ENCODE data around the gene CCDC185.
A peak's percentile ranks its signal among the peaks of the same experiment; 100 is the strongest.

The CCDC185 gene

DNA sequence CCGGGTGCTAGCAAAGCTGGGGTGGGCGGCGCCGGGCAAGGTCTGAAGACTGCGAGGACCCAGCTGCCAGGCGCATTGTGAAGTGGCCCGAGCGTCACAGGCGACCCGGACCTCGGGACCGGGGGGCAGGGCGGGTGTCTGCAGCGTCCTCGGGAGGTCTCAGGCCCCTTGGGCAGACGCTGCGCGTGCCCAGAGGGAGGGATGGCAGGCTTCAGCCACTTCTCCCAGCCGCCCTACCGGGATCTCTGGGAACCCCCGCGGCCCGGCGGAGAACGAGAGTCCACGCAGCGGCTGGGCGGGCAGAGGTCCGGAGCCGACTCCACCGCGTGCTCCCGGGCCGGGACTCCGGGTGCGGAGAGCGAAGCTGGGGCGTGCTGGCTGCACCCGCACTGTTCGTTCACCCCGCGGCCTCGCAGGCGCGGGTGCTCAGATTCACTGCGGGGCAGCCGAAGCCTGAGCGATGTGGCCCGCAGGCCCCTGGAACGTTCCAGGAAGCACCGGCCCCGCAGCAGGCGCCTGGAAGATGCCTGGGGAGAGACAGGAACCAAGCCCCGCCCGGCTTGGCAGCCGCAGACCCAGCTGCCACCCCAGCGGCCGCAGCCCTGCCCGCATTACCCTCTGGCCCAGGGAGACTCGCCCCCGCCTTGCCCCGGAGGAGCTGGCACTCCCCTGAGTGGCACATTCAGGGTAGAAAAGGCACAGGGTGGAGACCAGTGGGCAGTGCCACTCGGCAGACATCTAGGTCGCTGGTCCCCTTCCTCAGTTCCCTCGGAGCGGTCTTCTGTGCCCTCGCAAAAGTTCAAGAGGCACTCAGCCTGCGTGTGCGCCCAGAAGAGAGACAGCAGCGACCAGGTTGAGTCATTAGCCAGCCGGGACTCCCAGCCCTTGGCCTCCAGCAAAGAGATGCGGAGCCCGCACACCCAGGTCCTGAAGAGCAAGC, at the start of gene CCDC185:
TSS of gene CCDC185 (plus strand) at position 141 of the 940 bp plus-strand sequence. CDS start at position 202, 61 bp downstream.
- DNase-seq (ENCODE audit: low read depth in 2 of 2): no peak

- DNase-seq (ENCODE audit: low read depth in 2 of 2): no peak
Observed at GRCh38 chr1:223343692-223344091, 49.5 kb upstream of the CCDC185 start.

GRCh38 chr1:223344491-223344890, 48.7 kb upstream of the CCDC185 start:
- no peak for DNase-seq (ENCODE audit: low read depth in 2 of 2)

DNA sequence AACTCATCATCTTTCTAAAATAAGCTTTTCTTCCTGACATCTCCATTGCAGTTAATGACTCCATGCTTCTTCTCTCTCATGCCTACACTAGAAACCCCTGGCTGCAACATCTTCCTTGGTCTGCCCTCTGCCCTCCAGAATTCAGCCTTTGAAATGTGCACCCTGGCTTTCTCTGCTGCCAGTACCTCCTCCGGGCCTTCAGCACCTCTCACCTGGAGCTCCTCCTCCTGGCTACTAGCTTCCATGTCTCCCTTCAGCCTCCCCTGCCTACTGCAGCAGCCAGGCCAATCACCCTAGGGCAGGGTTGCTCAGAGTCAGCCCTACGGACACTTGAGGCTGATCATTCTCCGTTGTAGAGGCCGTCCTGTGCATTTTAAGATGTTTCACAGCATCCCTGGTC, 47.5 kb upstream of the CCDC185 start:
- no peak for DNase-seq (ENCODE audit: low read depth in 2 of 2)

DNA sequence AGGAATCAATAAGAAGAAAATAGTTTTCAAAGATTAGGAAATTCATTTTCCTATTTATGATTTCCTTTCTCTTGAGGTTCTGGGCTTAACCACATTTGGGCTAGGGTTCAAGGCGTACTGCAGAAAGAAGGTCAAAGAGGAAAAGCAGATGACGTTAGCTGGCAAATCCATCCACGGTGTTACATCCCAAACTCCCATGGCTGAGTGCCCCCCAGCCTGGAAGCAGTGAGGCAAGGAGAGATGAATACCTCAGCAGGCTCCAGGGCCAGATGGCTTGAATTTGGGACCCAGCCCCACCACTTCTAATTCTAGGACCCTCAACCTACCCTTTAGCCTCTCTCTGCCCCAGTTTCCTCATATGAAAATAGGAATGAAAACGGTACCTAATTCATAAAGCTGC, 46.9 kb upstream of the CCDC185 start:
- DNase-seq (ENCODE audit: low read depth in 2 of 2): no peak

DNA sequence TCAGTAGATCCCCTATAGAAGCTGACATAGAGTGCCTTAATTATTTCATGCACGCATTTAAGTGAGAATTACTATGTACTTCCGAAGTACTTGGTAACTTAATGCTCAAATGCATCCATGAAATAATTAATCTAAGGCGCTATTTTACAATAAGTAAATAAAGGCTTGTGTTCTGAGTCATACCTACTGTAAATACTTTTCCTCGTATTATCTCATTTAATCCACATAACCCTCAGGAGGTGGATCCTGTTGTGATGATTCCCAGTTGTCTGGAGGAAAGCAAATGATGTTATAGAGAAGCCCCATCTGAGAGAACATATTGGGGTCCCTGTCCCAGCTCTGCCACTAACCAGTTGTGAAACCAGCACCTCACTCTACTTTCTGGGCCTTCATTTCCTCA, 45.6 kb upstream of the CCDC185 start:
- DNase-seq (ENCODE audit: low read depth in 2 of 2): no peak

- no peak for DNase-seq (ENCODE audit: low read depth in 2 of 2)
Observed at GRCh38 chr1:223348439-223348838, 44.8 kb upstream of the CCDC185 start.

DNA sequence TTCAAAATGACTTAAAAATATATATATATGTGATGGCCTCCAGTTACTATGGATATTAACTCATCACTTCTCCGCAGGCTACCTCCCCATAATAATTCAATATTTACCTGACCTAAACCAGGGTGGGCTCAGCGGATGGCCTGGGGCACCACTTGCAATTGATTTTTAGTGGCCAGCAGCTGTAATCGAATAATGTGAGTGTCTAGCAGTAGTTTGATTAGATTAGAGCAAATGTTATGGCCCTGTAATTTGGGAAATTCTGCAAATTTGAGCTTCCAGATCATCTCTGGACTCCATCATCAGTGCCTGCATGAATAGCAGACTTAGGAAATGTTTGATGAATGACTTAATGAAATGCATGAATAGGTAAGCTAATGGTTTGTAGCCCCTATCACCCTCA, 44.0 kb upstream of the CCDC185 start:
- DNase-seq (ENCODE audit: low read depth in 2 of 2): no peak

DNA sequence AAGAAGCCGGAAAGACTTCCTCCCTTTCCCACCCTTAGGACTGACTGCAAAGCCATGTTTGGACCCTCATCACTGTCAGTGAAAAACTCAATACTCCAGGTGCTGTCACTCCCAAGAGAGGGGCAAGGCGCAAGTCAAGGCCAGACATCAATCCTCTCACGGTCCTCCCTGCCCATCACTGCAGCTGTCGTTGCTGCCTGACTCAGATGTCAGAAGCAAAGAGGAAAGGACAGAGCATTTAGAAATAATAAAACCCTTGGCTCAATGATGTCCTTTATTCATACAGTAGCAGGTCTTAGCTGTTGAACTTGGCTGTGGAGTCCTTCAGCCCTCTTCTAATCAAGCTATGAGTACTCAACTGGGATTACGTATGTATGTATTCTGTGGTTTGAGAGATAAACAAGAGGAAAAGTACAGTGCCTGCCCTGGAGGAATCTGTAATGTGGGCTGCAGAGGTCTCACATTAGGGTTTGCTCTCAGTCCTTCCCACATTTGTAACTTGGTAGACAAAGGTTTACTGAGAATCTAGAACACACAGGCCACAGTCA, 42.8 kb upstream of the CCDC185 start:
- no peak for DNase-seq (ENCODE audit: low read depth in 2 of 2)

- no peak for DNase-seq (ENCODE audit: low read depth in 2 of 2)
Observed at GRCh38 chr1:223352944-223353343, 40.3 kb upstream of the CCDC185 start.

DNA sequence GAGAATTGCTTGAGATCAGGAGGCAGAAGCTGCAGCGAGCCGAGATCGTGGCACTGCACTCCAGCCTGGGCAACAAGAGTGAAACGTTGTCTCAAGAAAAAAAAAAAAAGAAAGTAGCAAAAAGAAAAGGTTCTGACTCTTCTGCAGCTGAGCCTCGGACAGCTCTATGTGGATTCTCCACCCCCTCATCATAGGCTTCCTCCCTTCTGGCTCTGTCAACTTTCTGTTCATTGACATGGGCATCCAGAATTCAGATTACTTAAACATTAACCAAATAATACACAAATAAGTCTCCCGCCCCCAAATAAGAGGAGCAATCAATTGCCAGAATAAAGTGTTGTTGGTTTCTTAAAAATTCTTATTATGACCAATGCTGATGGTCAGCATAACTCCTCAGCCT, 39.3 kb upstream of the CCDC185 start:
- no peak for DNase-seq (ENCODE audit: low read depth in 2 of 2)

DNA sequence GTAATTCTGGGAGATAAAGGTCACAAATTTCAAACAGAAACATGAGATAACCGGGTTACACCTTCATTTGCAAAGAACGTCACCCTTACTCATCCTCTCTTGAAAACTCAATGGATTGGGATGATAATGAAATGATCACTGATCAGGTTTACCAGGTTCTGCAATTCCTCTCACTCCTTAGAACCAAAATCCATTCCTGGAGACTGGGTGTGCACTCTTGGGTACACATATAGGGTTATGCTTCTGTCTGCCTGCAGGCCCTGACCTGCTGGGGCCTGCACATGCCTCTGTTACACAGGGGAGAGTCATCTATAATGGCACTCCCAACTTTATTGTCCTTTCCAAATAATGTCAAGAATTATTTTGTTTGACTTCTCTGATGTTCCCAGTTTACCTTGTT, 37.5 kb upstream of the CCDC185 start:
- DNase-seq (ENCODE audit: low read depth in 2 of 2): no peak

- no peak for DNase-seq (ENCODE audit: low read depth in 2 of 2)
Observed at GRCh38 chr1:223358826-223359225, 34.4 kb upstream of the CCDC185 start.

DNA sequence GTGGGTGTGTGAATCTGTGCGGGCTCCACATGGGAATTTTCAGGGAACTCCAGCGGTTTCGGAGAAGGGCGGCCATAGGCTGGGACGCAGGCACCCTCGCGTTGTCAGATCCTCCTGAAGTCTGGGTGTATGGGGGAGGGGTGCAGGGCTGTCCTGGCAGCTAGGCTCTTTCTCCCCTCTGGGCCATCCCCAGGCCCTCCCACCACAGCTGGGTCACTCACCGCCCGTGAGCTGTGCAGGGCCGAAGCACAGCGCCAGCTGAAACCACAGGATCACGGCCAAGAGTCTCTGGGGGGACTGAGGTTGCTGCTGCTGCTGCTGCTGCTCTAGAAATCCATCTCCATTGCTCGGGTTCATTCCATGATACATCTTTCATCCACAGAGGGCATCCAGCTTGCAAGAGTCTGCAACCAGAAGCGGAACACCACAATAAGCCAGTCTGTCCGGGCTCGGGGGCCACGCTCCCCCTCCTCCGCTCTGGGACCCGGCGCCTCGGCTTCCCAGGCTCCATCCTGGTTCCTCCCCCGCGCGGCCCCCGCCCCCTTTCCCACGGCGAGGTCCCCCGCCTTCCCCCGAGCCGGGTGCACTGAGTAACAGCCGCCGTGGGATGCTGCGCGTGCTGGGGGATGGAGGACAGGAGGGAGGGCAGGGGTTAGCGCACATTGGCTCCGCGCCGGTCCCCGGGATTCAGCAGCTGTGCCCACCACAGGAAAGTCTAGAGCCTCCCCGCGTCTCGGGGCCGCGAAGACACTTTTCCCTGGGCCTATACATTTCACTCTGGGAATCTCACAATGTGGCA, 30.0 kb upstream of the CCDC185 start:
- DNase-seq (ENCODE audit: low read depth in 2 of 2): peak; percentile 21 to 26

DNA sequence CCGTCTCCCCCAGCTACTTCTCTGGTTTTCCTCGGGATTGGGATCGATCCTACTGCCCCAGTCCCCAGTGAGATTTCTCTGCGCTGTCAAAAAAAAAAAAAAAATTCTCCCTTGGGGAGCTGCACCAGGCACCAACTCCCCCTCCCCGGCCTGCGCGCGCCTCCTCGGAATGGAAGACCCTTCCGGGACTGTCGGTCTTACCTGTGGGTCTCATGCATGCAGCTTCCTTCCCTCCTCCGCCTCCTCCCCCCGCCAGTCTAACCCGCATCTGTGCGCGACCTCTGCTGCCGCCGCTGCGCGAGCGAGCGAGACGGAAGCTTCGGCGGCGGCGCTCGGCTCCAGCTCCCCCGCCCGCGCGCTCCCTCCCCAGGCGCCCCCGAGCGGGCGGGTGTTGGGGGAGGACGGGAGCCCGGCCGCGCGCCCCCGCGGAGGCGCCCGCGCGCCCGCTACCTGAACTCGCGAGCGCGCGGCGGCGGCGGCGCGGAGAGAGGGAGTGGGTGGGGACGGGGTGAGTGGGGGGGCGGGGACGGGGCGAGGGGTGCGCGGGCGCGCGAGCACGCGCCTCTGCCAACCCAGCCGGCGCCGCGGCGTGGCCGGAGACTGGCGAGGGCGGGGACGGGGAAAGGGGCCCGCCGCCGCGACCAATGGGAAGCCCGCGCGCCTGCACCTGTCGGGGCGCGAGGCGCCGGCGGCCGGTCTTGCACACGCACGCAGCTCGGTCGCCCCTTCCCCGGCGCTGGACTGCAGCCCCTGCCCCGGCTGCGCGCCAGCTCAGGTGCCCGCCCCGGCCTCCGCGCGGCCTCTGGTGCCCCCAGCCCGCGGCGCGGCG, 29.1 kb upstream of the CCDC185 start, which contains the start of gene SUSD4:
TSS of gene SUSD4 (minus strand) at position 321 of the 829 bp plus-strand sequence. CDS start 751 bp downstream, outside the sequence.
- peak; percentile 57 to 59 for DNase-seq (ENCODE audit: low read depth in 2 of 2)

DNA sequence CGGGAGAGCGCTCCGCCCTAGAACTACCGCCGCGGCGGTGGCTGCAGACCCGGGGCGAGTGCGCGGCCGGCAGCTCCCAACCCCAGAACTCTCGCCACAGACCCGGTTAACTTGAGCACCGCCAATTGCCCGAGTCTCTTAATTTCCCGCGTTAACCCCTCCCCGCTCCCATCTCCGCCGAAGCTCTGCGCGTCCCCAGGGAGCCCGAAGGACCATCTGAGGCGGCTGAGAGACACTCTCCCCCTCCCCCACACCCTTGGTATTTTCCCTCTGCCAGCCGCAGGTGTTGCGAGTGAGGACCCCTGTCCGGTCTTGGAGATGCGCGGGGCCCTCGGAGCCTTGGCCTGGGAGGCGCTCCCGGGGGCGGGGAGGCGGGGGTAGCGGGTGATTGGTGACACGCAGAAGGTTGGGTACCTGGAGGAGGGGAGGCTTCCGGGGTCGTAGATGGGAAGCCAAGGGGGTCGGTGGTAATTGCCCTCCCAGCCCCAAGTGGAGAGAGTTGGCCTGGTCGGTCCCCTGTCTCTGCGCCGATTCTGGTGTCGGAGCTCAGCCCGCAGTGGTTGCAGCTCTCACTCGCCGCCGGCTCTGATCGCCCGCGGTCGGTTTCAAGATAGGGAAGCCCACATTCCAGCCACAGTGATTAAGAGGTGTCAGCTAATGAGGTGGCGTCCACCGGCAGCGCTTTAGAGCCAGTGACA, 28.4 kb upstream of the CCDC185 start:
- peak in 1 of 2 donors; percentile 6 for DNase-seq (ENCODE audit: low read depth in 2 of 2)

DNA sequence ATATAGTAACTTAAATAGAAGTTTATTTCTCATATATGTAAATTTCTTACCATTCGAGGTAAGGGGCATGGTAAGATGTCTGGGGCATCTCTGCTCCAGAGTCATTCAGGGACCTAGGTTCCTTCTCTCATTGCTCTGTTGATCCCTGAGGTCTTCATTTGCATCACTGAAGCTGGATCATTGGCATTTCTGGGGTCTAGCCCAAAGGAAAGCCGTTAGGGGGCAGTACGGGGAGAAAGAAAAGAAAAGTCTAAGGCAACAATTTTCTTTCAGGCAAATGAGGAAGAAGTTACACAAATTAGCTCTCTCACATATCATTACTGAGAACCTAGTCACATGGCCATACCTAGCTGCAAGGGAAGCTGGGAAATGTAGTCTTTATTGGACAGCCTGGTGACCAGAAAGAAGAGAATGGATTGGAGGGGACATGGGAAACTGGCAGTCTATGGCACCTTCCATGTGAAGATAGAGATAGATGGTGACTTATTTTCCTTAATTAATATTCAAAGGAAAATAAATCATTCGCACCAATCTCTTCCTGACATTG, 19.1 kb upstream of the CCDC185 start:
- DNase-seq (ENCODE audit: low read depth in 2 of 2): no peak

GRCh38 chr1:223378754-223379153, 14.5 kb upstream of the CCDC185 start:
- DNase-seq (ENCODE audit: low read depth in 2 of 2): no peak

DNA sequence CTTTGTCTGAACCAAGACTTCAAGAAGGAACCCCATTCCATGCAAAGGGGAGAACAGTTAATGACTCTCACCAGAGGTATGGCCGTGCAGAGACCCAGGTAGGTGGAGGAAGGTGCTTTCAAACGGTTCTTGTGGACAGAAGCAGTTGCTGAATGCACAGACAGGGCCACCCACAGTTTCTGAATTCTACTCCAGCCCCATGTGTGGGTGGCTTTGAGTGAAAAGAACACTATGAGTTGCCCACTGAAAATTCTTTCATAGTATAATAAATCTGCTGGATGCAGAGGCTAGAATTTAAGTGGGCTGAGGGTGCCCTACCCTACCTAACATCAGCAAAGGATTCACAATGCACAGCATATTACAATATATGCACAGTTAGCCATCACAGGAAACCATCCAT, 7.2 kb upstream of the CCDC185 start:
- DNase-seq (ENCODE audit: low read depth in 2 of 2): no peak

DNA sequence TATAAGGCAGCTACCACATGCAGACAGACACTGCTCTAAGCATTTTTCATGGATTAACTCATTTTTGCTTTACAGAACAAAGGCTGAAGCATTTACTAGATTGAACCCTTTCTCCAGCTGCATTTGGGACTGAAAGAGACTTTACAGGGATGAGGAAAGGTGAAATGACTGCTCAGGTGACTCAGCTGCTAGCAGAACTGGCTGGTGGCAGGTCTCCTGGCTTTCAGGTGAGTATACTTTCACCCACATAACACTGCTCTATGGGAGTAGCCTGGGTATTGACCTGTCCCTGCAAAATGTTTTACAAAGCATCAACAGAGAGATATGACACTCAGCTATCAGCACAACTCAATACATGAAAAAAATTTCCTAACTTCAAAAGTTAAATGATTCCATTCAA, 2.6 kb upstream of the CCDC185 start:
- no peak for DNase-seq (ENCODE audit: low read depth in 2 of 2)

GRCh38 chr1:223394242-223394641, 1.0 kb downstream of the CCDC185 start:
- no peak for DNase-seq (ENCODE audit: low read depth in 2 of 2)
